Loucy (cell line): ENCODE data around the gene CCDC178.

ENCODE experiments used
- H2AFZ ChIP-seq: fragments of 200-600 bp; sonication (generic); 2 replicates; pipeline ENCODE4 v1.6.0; 2016; ENCODE audit warnings: antibody characterized with exemption, mild to moderate bottlenecking, low read length, moderate library complexity
- H3F3A ChIP-seq: fragments of 200-600 bp; 2 replicates; pipeline ENCODE4 v1.6.0; 2016; ENCODE audit warnings: antibody characterized with exemption, low read depth, mild to moderate bottlenecking
- H3K27me3 ChIP-seq: fragments of 200-600 bp; sonication (generic); 2 replicates; pipeline ENCODE4 v1.6.1; 2014; ENCODE audit warnings: low read length, mild to moderate bottlenecking; ENCODE audit not compliant: insufficient read depth, poor library complexity, severe bottlenecking
- H3K36me3 ChIP-seq: fragments of 200-600 bp; sonication (generic); 2 replicates; pipeline ENCODE4 v1.6.1; 2016; ENCODE audit warnings: low read length; ENCODE audit not compliant: insufficient read depth
- H3K4me1 ChIP-seq: fragments of 200-600 bp; sonication (generic); 2 replicates; pipeline ENCODE4 v1.5.1; 2014; ENCODE audit warnings: low read length, mild to moderate bottlenecking; ENCODE audit not compliant: insufficient read depth, poor library complexity, severe bottlenecking
- H3K4me2 ChIP-seq: fragments of 200-600 bp; sonication (generic); 2 replicates; pipeline ENCODE4 v1.6.0; 2014; ENCODE audit warnings: antibody characterized with exemption, low read length, low read depth, mild to moderate bottlenecking; ENCODE audit not compliant: poor library complexity, severe bottlenecking
- H3K4me3 ChIP-seq: fragments of 200-600 bp; sonication (generic); 2 replicates; pipeline ENCODE4 v1.5.1; 2014; ENCODE audit warnings: low read length, mild to moderate bottlenecking, mixed read lengths; ENCODE audit not compliant: poor library complexity, severe bottlenecking
- H3K79me2 ChIP-seq: fragments of 200-600 bp; sonication (generic); 2 replicates; pipeline ENCODE4 v1.6.1; 2014; ENCODE audit warnings: low read length; ENCODE audit not compliant: insufficient read depth
- H3K9ac ChIP-seq: fragments of 200-600 bp; sonication (generic); 2 replicates; pipeline ENCODE4 v1.6.0; 2014; ENCODE audit warnings: mild to moderate bottlenecking, low read depth, low read length, moderate library complexity; ENCODE audit not compliant: poor library complexity, severe bottlenecking
- H3K9me2 ChIP-seq: fragments of 200-600 bp; sonication (generic); replicated peaks from 2 replicates; pipeline ENCODE4 v1.6.1; 2016; ENCODE audit warnings: low read depth, low read length, mixed read lengths
- H3K9me3 ChIP-seq: fragments of 200-600 bp; sonication (generic); 2 replicates; pipeline ENCODE4 v1.6.1; 2014; ENCODE audit warnings: mild to moderate bottlenecking, antibody characterized with exemption, low read length, low read depth; ENCODE audit not compliant: insufficient read depth
- H4K20me1 ChIP-seq: fragments of 200-600 bp; sonication (generic); 2 replicates; pipeline ENCODE4 v1.6.0; 2014; ENCODE audit warnings: antibody characterized with exemption, low read length, mild to moderate bottlenecking; ENCODE audit not compliant: insufficient read depth, poor library complexity, severe bottlenecking
- CTCF ChIP-seq: fragments of 200-600 bp; sonication (generic); conservative IDR thresholded peaks from 2 replicates; pipeline ENCODE4 v1.5.1; 2014; ENCODE audit warnings: mild to moderate bottlenecking, antibody characterized with exemption, low read length
- EZH2phosphoT487 ChIP-seq: fragments of 200-600 bp; IDR thresholded peaks from 2 replicates; pipeline ENCODE4 v1.6.1; 2018; ENCODE audit warnings: antibody characterized with exemption, mild to moderate bottlenecking, moderate library complexity, borderline replicate concordance

CCDC178 gene

GRCh38 chr18:33184958-33185357, 255.6 kb downstream of the CCDC178 start:
- no peaks in the 10 kb centered on the region for H3K27me3 ChIP-seq
- peak; percentile 26; the same call in 1 of the 2 replicates for TF ChIP-seq CTCF
- TF ChIP-seq EZH2phosphoT487, result no peak
- no peak overlapping the region for H3K9ac ChIP-seq
- no peaks in the 10 kb centered on the region for H3K36me3 ChIP-seq
- H4K20me1 ChIP-seq, result no peaks in the 10 kb centered on the region
- H3K79me2 ChIP-seq, result no peaks in the 10 kb centered on the region
- H3K4me3 ChIP-seq, result no peak overlapping the region
- H3K9me2 ChIP-seq, result no peaks in the 10 kb centered on the region
- H3F3A ChIP-seq, result no peaks in the 10 kb centered on the region
- no peaks in the 10 kb centered on the region for H3K9me3 ChIP-seq
- peaks cover 10% of the 10 kb centered on the region for H3K4me1 ChIP-seq
- no peak overlapping the region for H3K4me2 ChIP-seq
- no peak overlapping the region for H2AFZ ChIP-seq

DNA sequence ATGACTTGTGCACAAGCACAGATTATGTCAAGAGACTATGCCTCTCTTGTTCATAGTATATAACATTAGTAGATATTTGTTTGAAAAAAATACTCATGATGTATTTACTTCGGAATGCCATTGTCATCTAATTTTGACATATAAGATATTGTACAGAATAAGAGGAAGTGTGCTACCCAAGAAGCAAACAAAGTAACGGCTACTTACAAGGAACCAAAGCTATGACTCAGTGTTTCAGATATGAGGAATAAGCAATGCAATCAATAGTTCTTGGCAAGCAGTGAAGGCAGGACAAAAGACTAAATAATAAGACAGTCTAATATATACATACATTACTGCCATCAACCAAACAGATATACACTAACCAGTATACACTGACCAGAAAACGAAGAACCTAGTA, 256.3 kb downstream of the CCDC178 start:
- no peak for TF ChIP-seq EZH2phosphoT487
- H3K9me3 ChIP-seq, result no peaks in the 10 kb centered on the region
- H3K27me3 ChIP-seq, result no peaks in the 10 kb centered on the region
- H3K79me2 ChIP-seq, result no peaks in the 10 kb centered on the region
- H3K4me3 ChIP-seq, result no peak overlapping the region
- H3K9me2 ChIP-seq, result no peaks in the 10 kb centered on the region
- H3K9ac ChIP-seq, result no peak overlapping the region
- no peaks in the 10 kb centered on the region for H3K36me3 ChIP-seq
- no peak overlapping the region for H3K4me2 ChIP-seq
- H3F3A ChIP-seq, result no peaks in the 10 kb centered on the region
- H3K4me1 ChIP-seq, result peaks cover 10% of the 10 kb centered on the region
- no peaks in the 10 kb centered on the region for H4K20me1 ChIP-seq
- no peak overlapping the region for H2AFZ ChIP-seq

DNA sequence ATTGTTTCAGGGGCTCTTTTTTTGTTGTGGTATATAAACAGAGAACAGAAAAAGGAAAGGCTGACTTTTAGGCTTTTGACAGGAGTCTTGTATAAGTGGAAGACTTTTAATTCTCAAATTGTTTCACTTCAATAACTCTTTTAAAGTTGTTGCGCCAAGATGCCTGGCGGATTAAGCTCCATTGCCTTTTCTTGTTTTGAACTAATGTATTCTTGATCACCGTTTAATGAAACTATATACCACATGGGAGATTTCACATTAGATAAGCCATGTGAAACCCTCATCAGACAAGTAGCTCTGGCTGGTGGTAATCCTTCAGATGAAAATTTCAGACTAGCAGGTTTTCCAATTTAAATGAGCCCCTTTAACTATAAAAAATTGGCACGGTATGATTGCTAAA, 257.4 kb downstream of the CCDC178 start:
- TF ChIP-seq EZH2phosphoT487, result no peak
- TF ChIP-seq CTCF, result no peak
- H3K79me2 ChIP-seq, result no peaks in the 10 kb centered on the region
- H3K9me2 ChIP-seq, result no peaks in the 10 kb centered on the region
- H3K4me1 ChIP-seq, result peaks cover 7% of the 10 kb centered on the region
- H3K4me3 ChIP-seq, result no peak overlapping the region
- H3F3A ChIP-seq, result no peaks in the 10 kb centered on the region
- H3K4me2 ChIP-seq, result no peak overlapping the region
- H3K9me3 ChIP-seq, result no peaks in the 10 kb centered on the region
- H3K36me3 ChIP-seq, result no peaks in the 10 kb centered on the region
- H4K20me1 ChIP-seq, result no peaks in the 10 kb centered on the region
- H3K9ac ChIP-seq, result no peak overlapping the region
- no peaks in the 10 kb centered on the region for H3K27me3 ChIP-seq
- no peak overlapping the region for H2AFZ ChIP-seq

GRCh38 chr18:33181016-33181415, 259.5 kb downstream of the CCDC178 start:
- peaks cover 7% of the 10 kb centered on the region for H3K4me1 ChIP-seq
- no peaks in the 10 kb centered on the region for H3K9me2 ChIP-seq
- no peaks in the 10 kb centered on the region for H3K27me3 ChIP-seq
- H3K9me3 ChIP-seq, result no peaks in the 10 kb centered on the region
- H3F3A ChIP-seq, result no peaks in the 10 kb centered on the region
- no peak overlapping the region for H2AFZ ChIP-seq
- TF ChIP-seq CTCF, result no peak
- no peak for TF ChIP-seq EZH2phosphoT487
- no peak overlapping the region for H3K4me3 ChIP-seq
- H3K4me2 ChIP-seq, result no peak overlapping the region
- H4K20me1 ChIP-seq, result no peaks in the 10 kb centered on the region
- H3K36me3 ChIP-seq, result no peaks in the 10 kb centered on the region
- H3K79me2 ChIP-seq, result no peaks in the 10 kb centered on the region
- H3K9ac ChIP-seq, result no peak overlapping the region
